ENCODE data around the gene CSNK1G2. TPM values are rescaled to one million over a fixed set of nuclear protein-coding genes. Genes with fewer than 3 reads are reported as not detected.

The CSNK1G2 gene
- total and polyA plus RNA-seq, 2 experiments from 2014 or later, result 39.6 to 147 TPM

DNA sequence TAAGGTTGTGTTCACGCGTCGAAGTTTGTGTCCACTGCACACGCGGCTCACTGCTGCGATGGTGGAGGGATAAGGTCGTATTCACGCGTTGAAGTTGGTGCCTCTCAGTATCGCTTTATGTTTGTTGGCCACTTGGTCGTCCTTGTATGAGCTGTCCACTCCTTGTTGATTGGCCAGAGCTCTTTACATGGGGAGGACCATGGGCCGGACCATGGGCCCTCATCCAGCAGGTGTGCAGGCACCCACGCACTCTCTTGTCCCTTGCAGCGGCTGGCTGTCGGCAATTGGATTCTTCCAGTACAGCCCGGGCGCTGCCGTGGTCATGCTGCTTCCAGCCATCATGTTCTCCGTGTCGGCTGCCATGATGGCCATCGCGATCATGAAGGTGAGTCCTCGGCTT is 18.2 kb upstream of the CSNK1G2 start:
- no peak overlapping the region for H2AFZ ChIP-seq
- H3K36me3 ChIP-seq (ENCODE audit: insufficient read depth), result no peaks in the 10 kb centered on the region; the same call in 1 of the 2 replicates
- Mint-ChIP-seq H3K36me3 (ENCODE audit: low read depth) (peaks cover 51% of the 10 kb centered on the region), H3K4me3 (no peak overlapping the region), H3K9me3 (0 out of 3 replicates have a peak, but pooled peaks cover 2% of the 10 kb centered on the region), H3K27me3 (ENCODE audit: insufficient read depth, low read depth, poor library complexity) (peaks cover 8% of the 10 kb centered on the region), H3K27ac (no peak overlapping the region), H3K4me1 (peaks cover 3% of the 10 kb centered on the region; the same call in 1 of the 3 replicates)
- H4K20me1 ChIP-seq (replicated peaks; ENCODE audit: insufficient read depth), result peaks cover 4% of the 10 kb centered on the region; the same call in 1 of the 2 replicates
- H3K4me2 ChIP-seq, result no peak overlapping the region
- no peaks in the 10 kb centered on the region for H3K79me2 ChIP-seq (replicated peaks; ENCODE audit: insufficient read depth)
- TF ChIP-seq STAT1 (IDR thresholded peaks at IDR 0.05; ENCODE audit: unreplicated experiment), result no peak
- TF ChIP-seq, protein P1, sequence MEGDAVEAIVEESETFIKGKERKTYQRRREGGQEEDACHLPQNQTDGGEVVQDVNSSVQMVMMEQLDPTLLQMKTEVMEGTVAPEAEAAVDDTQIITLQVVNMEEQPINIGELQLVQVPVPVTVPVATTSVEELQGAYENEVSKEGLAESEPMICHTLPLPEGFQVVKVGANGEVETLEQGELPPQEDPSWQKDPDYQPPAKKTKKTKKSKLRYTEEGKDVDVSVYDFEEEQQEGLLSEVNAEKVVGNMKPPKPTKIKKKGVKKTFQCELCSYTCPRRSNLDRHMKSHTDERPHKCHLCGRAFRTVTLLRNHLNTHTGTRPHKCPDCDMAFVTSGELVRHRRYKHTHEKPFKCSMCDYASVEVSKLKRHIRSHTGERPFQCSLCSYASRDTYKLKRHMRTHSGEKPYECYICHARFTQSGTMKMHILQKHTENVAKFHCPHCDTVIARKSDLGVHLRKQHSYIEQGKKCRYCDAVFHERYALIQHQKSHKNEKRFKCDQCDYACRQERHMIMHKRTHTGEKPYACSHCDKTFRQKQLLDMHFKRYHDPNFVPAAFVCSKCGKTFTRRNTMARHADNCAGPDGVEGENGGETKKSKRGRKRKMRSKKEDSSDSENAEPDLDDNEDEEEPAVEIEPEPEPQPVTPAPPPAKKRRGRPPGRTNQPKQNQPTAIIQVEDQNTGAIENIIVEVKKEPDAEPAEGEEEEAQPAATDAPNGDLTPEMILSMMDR (conservative IDR thresholded peaks at IDR 0.05; ENCODE audit: low read depth in 2 of 2), result no peak
- TF ChIP-seq EZH2phosphoT487 (IDR thresholded peaks at IDR 0.05; ENCODE audit: unreplicated experiment), result no peak
- TF ChIP-seq, protein P2, sequence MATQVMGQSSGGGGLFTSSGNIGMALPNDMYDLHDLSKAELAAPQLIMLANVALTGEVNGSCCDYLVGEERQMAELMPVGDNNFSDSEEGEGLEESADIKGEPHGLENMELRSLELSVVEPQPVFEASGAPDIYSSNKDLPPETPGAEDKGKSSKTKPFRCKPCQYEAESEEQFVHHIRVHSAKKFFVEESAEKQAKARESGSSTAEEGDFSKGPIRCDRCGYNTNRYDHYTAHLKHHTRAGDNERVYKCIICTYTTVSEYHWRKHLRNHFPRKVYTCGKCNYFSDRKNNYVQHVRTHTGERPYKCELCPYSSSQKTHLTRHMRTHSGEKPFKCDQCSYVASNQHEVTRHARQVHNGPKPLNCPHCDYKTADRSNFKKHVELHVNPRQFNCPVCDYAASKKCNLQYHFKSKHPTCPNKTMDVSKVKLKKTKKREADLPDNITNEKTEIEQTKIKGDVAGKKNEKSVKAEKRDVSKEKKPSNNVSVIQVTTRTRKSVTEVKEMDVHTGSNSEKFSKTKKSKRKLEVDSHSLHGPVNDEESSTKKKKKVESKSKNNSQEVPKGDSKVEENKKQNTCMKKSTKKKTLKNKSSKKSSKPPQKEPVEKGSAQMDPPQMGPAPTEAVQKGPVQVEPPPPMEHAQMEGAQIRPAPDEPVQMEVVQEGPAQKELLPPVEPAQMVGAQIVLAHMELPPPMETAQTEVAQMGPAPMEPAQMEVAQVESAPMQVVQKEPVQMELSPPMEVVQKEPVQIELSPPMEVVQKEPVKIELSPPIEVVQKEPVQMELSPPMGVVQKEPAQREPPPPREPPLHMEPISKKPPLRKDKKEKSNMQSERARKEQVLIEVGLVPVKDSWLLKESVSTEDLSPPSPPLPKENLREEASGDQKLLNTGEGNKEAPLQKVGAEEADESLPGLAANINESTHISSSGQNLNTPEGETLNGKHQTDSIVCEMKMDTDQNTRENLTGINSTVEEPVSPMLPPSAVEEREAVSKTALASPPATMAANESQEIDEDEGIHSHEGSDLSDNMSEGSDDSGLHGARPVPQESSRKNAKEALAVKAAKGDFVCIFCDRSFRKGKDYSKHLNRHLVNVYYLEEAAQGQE (IDR thresholded peaks at IDR 0.05; ENCODE audit: unreplicated experiment), result no peak
- no peak overlapping the region for H3K4me3 ChIP-seq
- H3F3A ChIP-seq (replicated peaks; ENCODE audit: low read depth), result no peaks in the 10 kb centered on the region
- H3K4me1 ChIP-seq (ENCODE audit: insufficient read depth), result no peaks in the 10 kb centered on the region
- DNase-seq (ENCODE audit: low spot score) (no peak), ATAC-seq (no peak)
- no peak overlapping the region for H3K27ac ChIP-seq (ENCODE audit: low read depth)
- H3K9me2 ChIP-seq (ENCODE audit: insufficient read depth), result no peaks in the 10 kb centered on the region
- no peaks in the 10 kb centered on the region for H3K27me3 ChIP-seq (ENCODE audit: insufficient read depth)

DNA sequence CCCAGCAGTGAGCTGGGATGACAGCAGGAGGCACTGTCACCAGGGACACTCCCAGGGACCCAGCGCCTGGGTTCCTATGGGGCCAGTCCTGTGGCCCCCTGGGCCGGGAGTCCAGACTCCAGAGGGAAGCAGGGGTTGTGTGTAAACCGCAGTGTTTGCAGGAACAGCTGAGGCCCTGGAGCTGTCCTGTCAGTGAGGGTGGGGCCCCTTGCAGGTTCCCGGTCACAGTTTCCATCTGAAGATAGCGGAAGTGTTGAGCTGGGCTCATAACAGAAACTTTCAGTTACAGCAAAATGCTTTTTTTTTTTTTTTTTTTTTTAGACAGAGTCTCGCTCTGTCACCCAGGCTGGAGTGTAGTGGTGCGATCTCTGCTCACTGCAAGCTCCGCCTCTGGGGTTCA is 17.7 kb upstream of the CSNK1G2 start:
- ATAC-seq (no peak), DNase-seq (ENCODE audit: low spot score) (no peak)
- Histone ChIP-seq H3K4me3 (no peak overlapping the region), H3K36me3 (ENCODE audit: insufficient read depth) (no peaks in the 10 kb centered on the region; the same call in 1 of the 2 replicates), H3K9me2 (ENCODE audit: insufficient read depth) (no peaks in the 10 kb centered on the region), H3K4me1 (ENCODE audit: insufficient read depth) (no peaks in the 10 kb centered on the region), H3K4me2 (no peak overlapping the region), H2AFZ (no peak overlapping the region), H3K79me2 (replicated peaks; ENCODE audit: insufficient read depth) (no peaks in the 10 kb centered on the region), H3K27ac (ENCODE audit: low read depth) (no peak overlapping the region), H3K27me3 (ENCODE audit: insufficient read depth) (no peaks in the 10 kb centered on the region), H3F3A (replicated peaks; ENCODE audit: low read depth) (no peaks in the 10 kb centered on the region), H4K20me1 (replicated peaks; ENCODE audit: insufficient read depth) (peaks cover 4% of the 10 kb centered on the region; the same call in 1 of the 2 replicates)
- Mint-ChIP-seq H3K27me3 (ENCODE audit: insufficient read depth, low read depth, poor library complexity) (peaks cover 12% of the 10 kb centered on the region), H3K36me3 (ENCODE audit: low read depth) (peaks cover 46% of the 10 kb centered on the region), H3K9me3 (0 out of 3 replicates have a peak, but pooled peaks cover 2% of the 10 kb centered on the region), H3K4me1 (peaks cover 3% of the 10 kb centered on the region; the same call in 1 of the 3 replicates), H3K27ac (no peak overlapping the region), H3K4me3 (no peak overlapping the region)
- TF ChIP-seq NANOG (IDR thresholded peaks at IDR 0.05; ENCODE audit: borderline replicate concordance) (no peak), STAT1 (IDR thresholded peaks at IDR 0.05; ENCODE audit: unreplicated experiment) (no peak), ZNF114 (CRISPR knock-in tag; IDR thresholded peaks at IDR 0.05) (no peak), JUNB (IDR thresholded peaks at IDR 0.05; ENCODE audit: unreplicated experiment) (no peak)
- TF ChIP-seq, protein P3, sequence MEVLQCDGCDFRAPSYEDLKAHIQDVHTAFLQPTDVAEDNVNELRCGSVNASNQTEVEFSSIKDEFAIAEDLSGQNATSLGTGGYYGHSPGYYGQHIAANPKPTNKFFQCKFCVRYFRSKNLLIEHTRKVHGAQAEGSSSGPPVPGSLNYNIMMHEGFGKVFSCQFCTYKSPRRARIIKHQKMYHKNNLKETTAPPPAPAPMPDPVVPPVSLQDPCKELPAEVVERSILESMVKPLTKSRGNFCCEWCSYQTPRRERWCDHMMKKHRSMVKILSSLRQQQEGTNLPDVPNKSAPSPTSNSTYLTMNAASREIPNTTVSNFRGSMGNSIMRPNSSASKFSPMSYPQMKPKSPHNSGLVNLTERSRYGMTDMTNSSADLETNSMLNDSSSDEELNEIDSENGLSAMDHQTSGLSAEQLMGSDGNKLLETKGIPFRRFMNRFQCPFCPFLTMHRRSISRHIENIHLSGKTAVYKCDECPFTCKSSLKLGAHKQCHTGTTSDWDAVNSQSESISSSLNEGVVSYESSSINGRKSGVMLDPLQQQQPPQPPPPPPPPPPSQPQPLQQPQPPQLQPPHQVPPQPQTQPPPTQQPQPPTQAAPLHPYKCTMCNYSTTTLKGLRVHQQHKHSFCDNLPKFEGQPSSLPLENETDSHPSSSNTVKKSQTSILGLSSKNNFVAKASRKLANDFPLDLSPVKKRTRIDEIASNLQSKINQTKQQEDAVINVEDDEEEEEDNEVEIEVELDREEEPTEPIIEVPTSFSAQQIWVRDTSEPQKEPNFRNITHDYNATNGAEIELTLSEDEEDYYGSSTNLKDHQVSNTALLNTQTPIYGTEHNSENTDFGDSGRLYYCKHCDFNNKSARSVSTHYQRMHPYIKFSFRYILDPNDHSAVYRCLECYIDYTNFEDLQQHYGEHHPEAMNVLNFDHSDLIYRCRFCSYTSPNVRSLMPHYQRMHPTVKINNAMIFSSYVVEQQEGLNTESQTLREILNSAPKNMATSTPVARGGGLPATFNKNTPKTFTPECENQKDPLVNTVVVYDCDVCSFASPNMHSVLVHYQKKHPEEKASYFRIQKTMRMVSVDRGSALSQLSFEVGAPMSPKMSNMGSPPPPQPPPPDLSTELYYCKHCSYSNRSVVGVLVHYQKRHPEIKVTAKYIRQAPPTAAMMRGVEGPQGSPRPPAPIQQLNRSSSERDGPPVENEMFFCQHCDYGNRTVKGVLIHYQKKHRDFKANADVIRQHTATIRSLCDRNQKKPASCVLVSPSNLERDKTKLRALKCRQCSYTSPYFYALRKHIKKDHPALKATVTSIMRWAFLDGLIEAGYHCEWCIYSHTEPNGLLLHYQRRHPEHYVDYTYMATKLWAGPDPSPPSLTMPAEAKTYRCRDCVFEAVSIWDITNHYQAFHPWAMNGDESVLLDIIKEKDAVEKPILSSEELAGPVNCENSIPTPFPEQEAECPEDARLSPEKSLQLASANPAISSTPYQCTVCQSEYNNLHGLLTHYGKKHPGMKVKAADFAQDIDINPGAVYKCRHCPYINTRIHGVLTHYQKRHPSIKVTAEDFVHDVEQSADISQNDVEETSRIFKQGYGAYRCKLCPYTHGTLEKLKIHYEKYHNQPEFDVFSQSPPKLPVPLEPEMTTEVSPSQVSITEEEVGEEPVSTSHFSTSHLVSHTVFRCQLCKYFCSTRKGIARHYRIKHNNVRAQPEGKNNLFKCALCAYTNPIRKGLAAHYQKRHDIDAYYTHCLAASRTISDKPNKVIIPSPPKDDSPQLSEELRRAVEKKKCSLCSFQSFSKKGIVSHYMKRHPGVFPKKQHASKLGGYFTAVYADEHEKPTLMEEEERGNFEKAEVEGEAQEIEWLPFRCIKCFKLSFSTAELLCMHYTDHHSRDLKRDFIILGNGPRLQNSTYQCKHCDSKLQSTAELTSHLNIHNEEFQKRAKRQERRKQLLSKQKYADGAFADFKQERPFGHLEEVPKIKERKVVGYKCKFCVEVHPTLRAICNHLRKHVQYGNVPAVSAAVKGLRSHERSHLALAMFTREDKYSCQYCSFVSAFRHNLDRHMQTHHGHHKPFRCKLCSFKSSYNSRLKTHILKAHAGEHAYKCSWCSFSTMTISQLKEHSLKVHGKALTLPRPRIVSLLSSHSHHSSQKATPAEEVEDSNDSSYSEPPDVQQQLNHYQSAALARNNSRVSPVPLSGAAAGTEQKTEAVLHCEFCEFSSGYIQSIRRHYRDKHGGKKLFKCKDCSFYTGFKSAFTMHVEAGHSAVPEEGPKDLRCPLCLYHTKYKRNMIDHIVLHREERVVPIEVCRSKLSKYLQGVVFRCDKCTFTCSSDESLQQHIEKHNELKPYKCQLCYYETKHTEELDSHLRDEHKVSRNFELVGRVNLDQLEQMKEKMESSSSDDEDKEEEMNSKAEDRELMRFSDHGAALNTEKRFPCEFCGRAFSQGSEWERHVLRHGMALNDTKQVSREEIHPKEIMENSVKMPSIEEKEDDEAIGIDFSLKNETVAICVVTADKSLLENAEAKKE (CRISPR knock-in tag; IDR thresholded peaks at IDR 0.05), result no peak
- TF ChIP-seq, protein P4, sequence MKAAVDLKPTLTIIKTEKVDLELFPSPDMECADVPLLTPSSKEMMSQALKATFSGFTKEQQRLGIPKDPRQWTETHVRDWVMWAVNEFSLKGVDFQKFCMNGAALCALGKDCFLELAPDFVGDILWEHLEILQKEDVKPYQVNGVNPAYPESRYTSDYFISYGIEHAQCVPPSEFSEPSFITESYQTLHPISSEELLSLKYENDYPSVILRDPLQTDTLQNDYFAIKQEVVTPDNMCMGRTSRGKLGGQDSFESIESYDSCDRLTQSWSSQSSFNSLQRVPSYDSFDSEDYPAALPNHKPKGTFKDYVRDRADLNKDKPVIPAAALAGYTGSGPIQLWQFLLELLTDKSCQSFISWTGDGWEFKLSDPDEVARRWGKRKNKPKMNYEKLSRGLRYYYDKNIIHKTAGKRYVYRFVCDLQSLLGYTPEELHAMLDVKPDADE (IDR thresholded peaks at IDR 0.05), result no peak

Data from GM23338 (cell line).